SHP77 treated with DMSO at 0.1 percent for 48 hours (cell line): Measurements from ENCODE around the gene GFRA1.

Experiments used
- DNase-seq: peaks from one replicate; lab custom pipeline; 2025; lab: John Stamatoyannopoulos, UW

GFRA1 gene

GRCh38 chr10:116125180-116125579 lies 147.8 kb downstream of the GFRA1 start:
- DNase-seq = no peak

- DNase-seq = no peak
Measured at GRCh38 chr10:116124777-116125176, 148.2 kb downstream of the GFRA1 start.

- no peak for DNase-seq
Measured at GRCh38 chr10:116122664-116123063, 150.3 kb downstream of the GFRA1 start.

GRCh38 chr10:116121640-116122525 lies 151.1 kb downstream of the GFRA1 start:
- DNase-seq = no peak

GRCh38 chr10:116120688-116121455 lies 152.1 kb downstream of the GFRA1 start:
- no peak for DNase-seq

- DNase-seq = no peak
Measured at GRCh38 chr10:116118847-116119246, 154.2 kb downstream of the GFRA1 start.

DNA sequence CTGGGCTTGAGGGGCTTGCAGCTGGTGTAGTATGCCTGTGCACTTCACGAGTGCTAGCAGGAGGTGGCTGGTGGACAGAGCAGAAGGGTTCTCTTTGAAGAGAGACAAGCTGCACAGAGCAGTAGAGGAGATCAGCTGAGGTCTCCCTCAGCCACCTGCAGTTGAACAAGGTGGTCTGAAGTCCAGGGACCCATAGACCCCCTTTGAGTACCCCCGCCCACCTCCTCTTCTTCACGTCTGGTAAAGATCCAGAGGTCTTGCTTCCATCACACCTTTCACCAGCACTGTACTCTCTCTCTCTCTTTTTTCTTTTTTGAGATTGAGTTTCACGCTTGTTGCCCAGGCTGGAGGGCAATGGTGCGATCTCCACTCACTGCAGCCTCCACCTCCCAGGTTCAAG lies 157.2 kb downstream of the GFRA1 start:
- DNase-seq = no peak

- DNase-seq = no peak
Measured at GRCh38 chr10:116115036-116115641, 157.9 kb downstream of the GFRA1 start.

- DNase-seq = no peak
Measured at GRCh38 chr10:116113721-116114501, 159.1 kb downstream of the GFRA1 start.

DNA sequence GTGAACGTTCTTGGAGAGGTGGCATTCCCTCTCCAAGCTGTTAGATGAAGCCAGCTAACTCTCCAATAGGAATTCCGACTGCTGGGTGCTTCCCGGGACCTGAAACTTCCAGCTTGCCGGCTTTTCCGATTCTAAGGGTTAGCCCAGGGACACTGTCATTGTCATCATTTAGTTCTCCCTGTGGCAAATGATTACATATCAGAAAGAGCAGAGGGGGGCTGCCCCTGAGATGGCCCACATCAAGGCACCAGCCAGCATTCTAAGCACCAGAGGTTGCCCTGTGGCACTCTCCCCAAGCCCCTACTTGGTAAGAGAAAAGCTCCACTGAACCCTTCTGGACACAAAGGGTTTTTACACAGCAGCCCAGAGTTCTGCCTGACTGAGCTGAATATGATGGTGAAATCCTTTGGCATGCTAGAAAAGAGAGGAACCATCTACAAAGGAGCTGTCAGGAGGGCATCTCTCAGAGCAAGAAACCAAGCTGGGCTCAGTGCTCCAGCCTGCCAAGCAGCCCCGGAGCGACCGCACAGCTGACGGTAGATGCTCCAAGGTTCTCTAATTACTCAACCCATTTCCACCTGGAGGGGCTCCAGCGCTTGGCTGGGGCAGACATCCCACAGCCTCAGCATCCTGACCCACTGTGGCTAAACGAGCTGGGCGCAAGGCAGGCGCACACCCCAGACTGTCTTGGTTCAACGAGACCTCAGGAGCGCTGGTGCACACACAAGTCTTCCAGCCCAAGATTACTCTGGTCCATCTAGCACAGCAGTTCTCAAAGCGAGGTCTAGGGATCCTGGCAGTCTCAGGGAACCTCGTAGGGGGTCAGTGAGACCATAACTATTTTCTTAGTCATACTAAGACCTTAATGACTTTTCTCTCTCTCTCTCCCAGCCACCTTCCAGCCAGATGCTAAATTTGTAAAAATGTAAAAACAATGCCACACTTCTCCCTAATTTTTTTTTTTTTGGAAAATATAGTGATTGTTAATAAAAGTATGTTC lies 160.5 kb downstream of the GFRA1 start:
- DNase-seq = no peak

GRCh38 chr10:116111483-116112095 lies 161.4 kb downstream of the GFRA1 start:
- no peak for DNase-seq

GRCh38 chr10:116110736-116111135 lies 162.3 kb downstream of the GFRA1 start:
- no peak for DNase-seq

- DNase-seq = no peak
Measured at GRCh38 chr10:116109881-116110280, 163.1 kb downstream of the GFRA1 start.

DNA sequence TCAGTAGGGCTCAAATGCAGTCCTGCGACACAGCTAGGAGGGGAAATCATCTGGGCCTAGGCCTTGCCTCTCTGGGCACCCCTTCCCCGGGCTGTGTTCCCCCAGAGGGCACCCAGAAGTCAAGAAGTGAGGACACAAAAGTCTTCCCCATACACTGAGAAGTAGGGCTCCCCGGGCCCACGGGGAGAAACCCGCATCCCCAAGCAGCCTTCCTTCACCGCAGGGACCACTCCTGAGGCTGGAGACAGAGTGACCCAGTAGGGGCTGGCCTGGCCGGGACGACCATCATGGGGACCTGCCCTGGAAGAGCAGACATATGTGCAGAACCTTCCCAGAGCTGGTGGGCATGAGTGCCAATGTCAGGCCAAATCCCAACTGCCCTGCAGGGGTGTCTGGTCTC lies 163.5 kb downstream of the GFRA1 start:
- no peak for DNase-seq

- DNase-seq = no peak
Measured at GRCh38 chr10:116108095-116108494, 164.9 kb downstream of the GFRA1 start.

GRCh38 chr10:116106611-116107010 lies 166.4 kb downstream of the GFRA1 start:
- no peak for DNase-seq

DNA sequence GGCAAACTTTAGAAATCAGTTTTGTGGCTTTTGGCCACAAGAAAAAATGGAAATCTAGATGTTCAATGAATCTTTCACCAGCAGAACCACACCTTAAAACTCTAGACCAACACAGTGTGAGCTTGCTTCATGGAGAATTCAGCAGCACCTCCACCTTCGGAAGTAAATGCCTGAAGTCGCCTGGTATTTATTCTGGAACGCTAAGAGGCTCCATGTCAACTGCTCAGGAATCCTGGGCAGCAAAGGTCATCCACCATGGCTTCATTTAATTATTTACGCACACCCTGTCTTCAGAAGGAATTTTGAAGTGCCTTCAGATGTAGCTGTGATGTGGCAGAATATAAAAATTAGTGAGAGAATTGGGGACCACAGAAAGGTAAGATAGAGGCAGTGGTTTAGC lies 167.7 kb downstream of the GFRA1 start:
- DNase-seq = no peak

GRCh38 chr10:116104210-116104932 lies 168.6 kb downstream of the GFRA1 start:
- no peak for DNase-seq

DNA sequence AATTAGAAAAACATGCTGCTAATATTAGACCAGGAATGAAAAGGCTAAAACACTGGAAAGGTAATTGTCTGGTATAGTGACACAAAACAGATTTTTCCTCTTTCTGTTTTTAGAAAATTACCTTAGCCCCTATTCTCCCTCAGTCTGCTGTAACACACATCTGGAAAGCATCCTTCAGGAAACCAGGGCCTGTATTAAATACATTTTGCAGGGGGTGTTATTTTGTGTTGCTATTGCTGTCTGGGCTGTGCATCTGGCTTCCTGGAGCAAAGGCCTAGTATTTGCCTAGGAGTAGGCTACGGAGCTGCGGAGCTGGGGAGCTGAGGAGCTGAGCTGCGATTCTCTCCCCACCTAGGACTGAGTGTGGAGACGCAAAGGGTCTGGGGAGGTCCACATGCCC lies 169.3 kb downstream of the GFRA1 start:
- no peak for DNase-seq
